ENCODE results near the gene MRPS24.

DNA sequence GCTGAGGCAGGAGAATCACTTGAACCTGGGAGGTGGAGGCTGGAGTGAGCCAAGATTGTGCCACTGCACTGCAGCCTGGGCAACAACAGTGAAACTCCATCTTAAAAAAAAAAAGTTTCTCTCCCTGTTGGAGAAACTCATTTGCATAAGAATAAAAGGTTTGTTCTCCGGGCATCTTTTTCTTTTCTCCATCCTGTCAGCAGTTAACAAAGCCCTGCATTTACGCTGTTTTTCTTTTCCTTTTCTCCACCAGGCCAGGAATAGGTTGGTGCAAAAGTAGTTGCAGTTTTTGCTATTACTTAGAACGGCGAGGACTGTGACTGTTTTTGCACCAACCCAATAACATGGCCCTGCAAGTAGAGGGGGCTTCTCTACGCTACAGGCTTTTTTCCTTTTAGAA lies 46.6 kb upstream of the MRPS24 start:
- TF ChIP-seq, protein P1, sequence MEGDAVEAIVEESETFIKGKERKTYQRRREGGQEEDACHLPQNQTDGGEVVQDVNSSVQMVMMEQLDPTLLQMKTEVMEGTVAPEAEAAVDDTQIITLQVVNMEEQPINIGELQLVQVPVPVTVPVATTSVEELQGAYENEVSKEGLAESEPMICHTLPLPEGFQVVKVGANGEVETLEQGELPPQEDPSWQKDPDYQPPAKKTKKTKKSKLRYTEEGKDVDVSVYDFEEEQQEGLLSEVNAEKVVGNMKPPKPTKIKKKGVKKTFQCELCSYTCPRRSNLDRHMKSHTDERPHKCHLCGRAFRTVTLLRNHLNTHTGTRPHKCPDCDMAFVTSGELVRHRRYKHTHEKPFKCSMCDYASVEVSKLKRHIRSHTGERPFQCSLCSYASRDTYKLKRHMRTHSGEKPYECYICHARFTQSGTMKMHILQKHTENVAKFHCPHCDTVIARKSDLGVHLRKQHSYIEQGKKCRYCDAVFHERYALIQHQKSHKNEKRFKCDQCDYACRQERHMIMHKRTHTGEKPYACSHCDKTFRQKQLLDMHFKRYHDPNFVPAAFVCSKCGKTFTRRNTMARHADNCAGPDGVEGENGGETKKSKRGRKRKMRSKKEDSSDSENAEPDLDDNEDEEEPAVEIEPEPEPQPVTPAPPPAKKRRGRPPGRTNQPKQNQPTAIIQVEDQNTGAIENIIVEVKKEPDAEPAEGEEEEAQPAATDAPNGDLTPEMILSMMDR (conservative IDR thresholded peaks at IDR 0.05; ENCODE audit: low read depth, low read length): no peak
- no peak for TF ChIP-seq EZH2 (IDR thresholded peaks at IDR 0.05; ENCODE audit: borderline replicate concordance, low read depth, low read length, poor library complexity, severe bottlenecking)

Measured in A673 (cell line).